Naive thymus-derived CD4-positive, alpha-beta T cell (primary cell): ENCODE measurements around the gene PRKN. TPM values are rescaled to one million over a fixed set of nuclear protein-coding genes. Genes with fewer than 3 reads are reported as not detected.
"Not testable (repeated sequence)": the region's sequence is repeated elsewhere in the genome, so short reads cannot be mapped to it uniquely, and the experiment has no call there.

Experiments used
- ATAC-seq: fragments of 150-1000 bp; cut with Tn5 transposase; 2 replicates; pipeline ENCODE4 v1.10.0; 2021; ENCODE audit warnings: mild to moderate bottlenecking, moderate library complexity
- CTCF ChIA-PET: fragments of 350-600 bp; sonication (Branson Sonifier 250); formaldehyde crosslinking; loops from one replicate; lab custom pipeline; 2021; ENCODE audit warnings: antibody characterized with exemption; lab: Charles Lee
- POLR2A ChIA-PET: fragments of 350-600 bp; sonication (Branson Sonifier 250); formaldehyde crosslinking; loops from one replicate; lab custom pipeline; 2021; ENCODE audit warnings: antibody characterized with exemption, inconsistent platforms; lab: Charles Lee
- DNase-seq, 9 donors: peaks; one replicate each; pipeline versions ENCODE4 v3.0.0 to v3.0.0-alpha.2; 2020 to 2022; ENCODE audit warnings: mixed read lengths in 1 of 9
- H3K27ac ChIP-seq: one replicate; pipeline ENCODE4 v1.7.0; 2013; ENCODE audit warnings: mild to moderate bottlenecking, low read depth, low read length, moderate library complexity
- H3K27me3 ChIP-seq, 2 donors: one replicate each; pipeline ENCODE4 v1.7.0; 2013; ENCODE audit warnings: low read length in 2 of 2, mild to moderate bottlenecking in 2 of 2, moderate library complexity in 2 of 2; ENCODE audit not compliant: control insufficient read depth in 2 of 2, insufficient read depth in 2 of 2
- H3K36me3 ChIP-seq, 3 experiments: 1 replicate in 2 of 3; 2 replicates in 1 of 3; pipeline ENCODE4 v1.7.0; 2013; ENCODE audit warnings: low read length in 3 of 3, mild to moderate bottlenecking in 3 of 3, moderate library complexity in 1 of 3; ENCODE audit not compliant: insufficient read depth in 3 of 3, control insufficient read depth in 2 of 3
- H3K4me1 ChIP-seq, 2 donors: one replicate each; pipeline ENCODE4 v1.7.0; 2013; ENCODE audit warnings: low read length in 2 of 2, mild to moderate bottlenecking in 2 of 2, moderate library complexity in 1 of 2; ENCODE audit not compliant: control insufficient read depth in 2 of 2, insufficient read depth in 2 of 2
- H3K4me3 ChIP-seq: 2 replicates; pipeline ENCODE4 v1.7.0; 2013; ENCODE audit warnings: mild to moderate bottlenecking, low read length
- H3K9me3 ChIP-seq, 3 experiments: 1 replicate in 2 of 3; 2 replicates in 1 of 3; pipeline ENCODE4 v1.7.0; 2013; ENCODE audit warnings: low read length in 3 of 3; ENCODE audit not compliant: control insufficient read depth in 2 of 3
- H3K27ac Mint-ChIP-seq, 9 donors: one replicate each; pipeline ENCODE4 v1.8.0; 2020 to 2022; ENCODE audit warnings: mixed read lengths in 9 of 9, mild to moderate bottlenecking in 8 of 9, moderate library complexity in 5 of 9, inconsistent platforms in 2 of 9
- H3K27me3 Mint-ChIP-seq, 5 donors: one replicate each; pipeline ENCODE4 v1.8.0; 2021 to 2022; ENCODE audit warnings: mixed read lengths in 5 of 5, mild to moderate bottlenecking in 1 of 5
- H3K36me3 Mint-ChIP-seq, 5 donors: one replicate each; pipeline ENCODE4 v1.8.0; 2020 to 2022; ENCODE audit warnings: mixed read lengths in 5 of 5, mild to moderate bottlenecking in 3 of 5, inconsistent platforms in 1 of 5
- H3K4me1 Mint-ChIP-seq, 7 donors: one replicate each; pipeline ENCODE4 v1.8.0; 2020 to 2022; ENCODE audit warnings: mixed read lengths in 7 of 7, mild to moderate bottlenecking in 3 of 7, inconsistent platforms in 1 of 7
- H3K4me3 Mint-ChIP-seq, 10 donors: one replicate each; pipeline ENCODE4 v1.8.0; 2020 to 2022; ENCODE audit warnings: mild to moderate bottlenecking in 10 of 10, mixed read lengths in 10 of 10, moderate library complexity in 6 of 10, inconsistent platforms in 2 of 10
- H3K9me3 Mint-ChIP-seq, 11 donors: one replicate each; pipeline ENCODE4 v1.8.0; 2020 to 2022; ENCODE audit warnings: mixed read lengths in 11 of 11, mild to moderate bottlenecking in 4 of 11, inconsistent platforms in 1 of 11, moderate library complexity in 1 of 11
- intact Hi-C, 2 donors: fragments of 100-400 bp; cut with micrococcal nuclease; formaldehyde crosslinking; loops; one replicate each; pipeline ENCODE4 v1.15.1; 2023
- polyA plus RNA-seq, 2 donors: library from polyadenylated mRNA; unstranded; fragments of 300-500 nt; fragmentation: Illumina TruSeq; gene quantifications; one replicate each; pipeline ENCODE4 v1.2.3, GENCODE V29; 2021
- total RNA-seq, 6 experiments: library from RNA in 5 of 6; stranded (reverse) in 5 of 6; gene quantifications; 1 replicate in 5 of 6; 2 replicates in 1 of 6; pipeline ENCODE4 v1.2.3 and lab custom pipeline; 2021 to 2026

The PRKN gene
- total and polyA plus RNA-seq, 7 experiments from 2014 or later, result 0.44 to 10.3 (median 8.1) TPM

- CTCF ChIA-PET, result no interaction called here
- ATAC-seq, result no peak
- H3K9me3 ChIP-seq, result no peaks in the 10 kb centered on the region
These were observed 1229.2 kb downstream of the PRKN start for GRCh38 chr6:161498359-161498758.

GRCh38 chr6:161496941-161497340, 1230.6 kb downstream of the PRKN start:
- Mint-ChIP-seq H3K4me1 (no peaks in the 10 kb centered on the region), H3K4me3 (no peak overlapping the region), H3K9me3 (peaks cover 0 to 12% (median under 1%) of the 10 kb centered on the region in 11 donors), H3K27me3 (no peaks in the 10 kb centered on the region), H3K27ac (no peak overlapping the region), H3K36me3 (peaks cover 0 to 10% (median 0%) of the 10 kb centered on the region in 5 donors)
- Histone ChIP-seq H3K36me3 (no peaks in the 10 kb centered on the region), H3K27me3 (peaks cover 0 to 3% of the 10 kb centered on the region in 2 donors), H3K9me3 (no peaks in the 10 kb centered on the region), H3K4me1 (no peaks in the 10 kb centered on the region), H3K27ac (no peak overlapping the region), H3K4me3 (no peak overlapping the region)
- intact Hi-C loops, result no loop called here
- ATAC-seq, result no peak
- no peak for DNase-seq
- ChIA-PET POLR2A (no interaction called here), CTCF (no interaction called here)

More at GRCh38 chr6:161498359-161498758, 1229.2 kb downstream of the PRKN start:
- H3K27ac Mint-ChIP-seq, result no peak overlapping the region
- H3K36me3 Mint-ChIP-seq, result peaks cover 0 to 8% (median 0%) of the 10 kb centered on the region in 5 donors
- no peak for DNase-seq
- Histone ChIP-seq H3K36me3 (no peaks in the 10 kb centered on the region), H3K4me1 (no peaks in the 10 kb centered on the region), H3K27me3 (peaks cover 0 to under 1% of the 10 kb centered on the region in 2 donors), H3K4me3 (no peak overlapping the region), H3K27ac (no peak overlapping the region)
- intact Hi-C loops, result no loop called here
- H3K27me3 Mint-ChIP-seq, result no peaks in the 10 kb centered on the region
- H3K4me1 Mint-ChIP-seq, result no peaks in the 10 kb centered on the region
- H3K4me3 Mint-ChIP-seq, result no peak overlapping the region
- POLR2A ChIA-PET, result no interaction called here
- peaks cover 0 to 13% (median 3%) of the 10 kb centered on the region in 11 donors for H3K9me3 Mint-ChIP-seq

GRCh38 chr6:161496271-161496670, 1231.3 kb downstream of the PRKN start:
- DNase-seq, POLR2A ChIA-PET, H3K27ac ChIP-seq, CTCF ChIA-PET, H3K4me1 Mint-ChIP-seq, H3K4me1 ChIP-seq, H3K27me3 ChIP-seq, intact Hi-C loops, H3K27ac Mint-ChIP-seq, H3K36me3 ChIP-seq, H3K4me3 ChIP-seq, H3K4me3 Mint-ChIP-seq, H3K9me3 ChIP-seq, ATAC-seq, H3K27me3 Mint-ChIP-seq: not testable (repeated sequence)
- Mint-ChIP-seq H3K9me3 (peaks cover 0 to 12% (median under 1%) of the 10 kb centered on the region in 11 donors), H3K36me3 (peaks cover 0 to 10% (median 0%) of the 10 kb centered on the region in 5 donors)

GRCh38 chr6:161494566-161494965, 1233.0 kb downstream of the PRKN start:
- H3K4me1 ChIP-seq, result no peaks in the 10 kb centered on the region
- no peaks in the 10 kb centered on the region for H3K36me3 ChIP-seq
- H3K27ac ChIP-seq, result no peak overlapping the region
- no peak overlapping the region for H3K4me3 Mint-ChIP-seq
- H3K4me3 ChIP-seq, result no peak overlapping the region
- POLR2A ChIA-PET, result no interaction called here
- peaks cover 0 to 14% (median 0%) of the 10 kb centered on the region in 11 donors for H3K9me3 Mint-ChIP-seq
- no peaks in the 10 kb centered on the region for H3K4me1 Mint-ChIP-seq
- DNase-seq, result no peak
- peaks cover 0 to 10% (median 0%) of the 10 kb centered on the region in 5 donors for H3K36me3 Mint-ChIP-seq
- ATAC-seq, result no peak
- H3K9me3 ChIP-seq, result no peaks in the 10 kb centered on the region
- CTCF ChIA-PET, result no interaction called here
- H3K27ac Mint-ChIP-seq, result no peak overlapping the region
- H3K27me3 ChIP-seq, result peaks cover 0 to 3% of the 10 kb centered on the region in 2 donors
- intact Hi-C loops, result no loop called here
- H3K27me3 Mint-ChIP-seq, result peaks cover 0 to 7% (median 0%) of the 10 kb centered on the region in 5 donors

- H3K4me1 ChIP-seq, result no peaks in the 10 kb centered on the region
- no peaks in the 10 kb centered on the region for H3K4me1 Mint-ChIP-seq
- CTCF ChIA-PET, result no interaction called here
- no peaks in the 10 kb centered on the region for H3K9me3 ChIP-seq
- H3K27ac ChIP-seq, result no peak overlapping the region
- POLR2A ChIA-PET, result no interaction called here
- peaks cover 0 to 10% (median 0%) of the 10 kb centered on the region in 5 donors for H3K36me3 Mint-ChIP-seq
- H3K36me3 ChIP-seq, result no peaks in the 10 kb centered on the region
- intact Hi-C loops, result no loop called here
- H3K4me3 Mint-ChIP-seq, result no peak overlapping the region
- peaks cover 0 to 11% (median 0%) of the 10 kb centered on the region in 11 donors for H3K9me3 Mint-ChIP-seq
- H3K27me3 Mint-ChIP-seq, result peaks cover 0 to 7% (median 0%) of the 10 kb centered on the region in 5 donors
- H3K4me3 ChIP-seq, result no peak overlapping the region
- H3K27me3 ChIP-seq, result peaks cover 0 to 3% of the 10 kb centered on the region in 2 donors
- DNase-seq, result no peak
- ATAC-seq, result no peak
- no peak overlapping the region for H3K27ac Mint-ChIP-seq
These were observed 1233.9 kb downstream of the PRKN start for GRCh38 chr6:161493576-161494118.

- Mint-ChIP-seq H3K9me3 (peaks cover 0 to 6% (median 0%) of the 10 kb centered on the region in 11 donors), H3K27ac (no peak overlapping the region), H3K4me1 (no peaks in the 10 kb centered on the region), H3K27me3 (peaks cover 0 to 7% (median 4%) of the 10 kb centered on the region in 5 donors), H3K36me3 (peaks cover 0 to 6% (median 0%) of the 10 kb centered on the region in 5 donors), H3K4me3 (no peak overlapping the region)
- H3K4me3 ChIP-seq, result no peak overlapping the region
- intact Hi-C loops, result no loop called here
- no peaks in the 10 kb centered on the region for H3K9me3 ChIP-seq
- H3K4me1 ChIP-seq, result no peaks in the 10 kb centered on the region
- ATAC-seq (no peak), DNase-seq (no peak)
- POLR2A ChIA-PET, result no interaction called here
- no peaks in the 10 kb centered on the region for H3K36me3 ChIP-seq
- CTCF ChIA-PET, result no interaction called here
- no peak overlapping the region for H3K27ac ChIP-seq
- H3K27me3 ChIP-seq, result peaks cover 0 to 3% of the 10 kb centered on the region in 2 donors
These were observed 1237.8 kb downstream of the PRKN start for GRCh38 chr6:161489626-161490306.
